Endodermal cell (in vitro differentiated cells): ENCODE data around the gene WDR4. TPM values are rescaled to one million over a fixed set of nuclear protein-coding genes. Genes with fewer than 3 reads are reported as not detected.
"Not testable (repeated sequence)": the region's sequence is repeated elsewhere in the genome, so short reads cannot be mapped to it uniquely, and the experiment has no call there.

Experiments
- DNase-seq: peaks from one replicate; pipeline ENCODE4 v3.0.0-alpha.2; 2017
- H3K27ac ChIP-seq: 2 replicates; pipeline ENCODE4 v1.5.1; 2013; ENCODE audit warnings: mild to moderate bottlenecking, low read depth, low read length, moderate library complexity
- H3K27me3 ChIP-seq: 2 replicates; pipeline ENCODE4 v1.6.1; 2013; ENCODE audit warnings: mild to moderate bottlenecking, low read length, moderate library complexity; ENCODE audit not compliant: insufficient read depth, control insufficient read depth, poor library complexity, severe bottlenecking
- H3K36me3 ChIP-seq: 2 replicates; pipeline ENCODE4 v1.7.0; 2013; ENCODE audit warnings: mild to moderate bottlenecking, low read length, moderate library complexity; ENCODE audit not compliant: control insufficient read depth, insufficient read depth
- H3K4me1 ChIP-seq: one replicate; pipeline ENCODE4 v1.7.0; 2013; ENCODE audit warnings: low read length; ENCODE audit not compliant: control insufficient read depth, insufficient read depth
- H3K4me3 ChIP-seq: 2 replicates; pipeline ENCODE4 v1.5.1; 2013; ENCODE audit warnings: mild to moderate bottlenecking, low read length, moderate library complexity
- H3K9ac ChIP-seq: 2 replicates; pipeline ENCODE4 v1.6.1; 2013; ENCODE audit warnings: mild to moderate bottlenecking, low read length, moderate library complexity; ENCODE audit not compliant: poor library complexity, severe bottlenecking; ENCODE audit errors: extremely low read depth
- H3K9me3 ChIP-seq: 2 replicates; pipeline ENCODE4 v1.6.1; 2013; ENCODE audit warnings: mild to moderate bottlenecking, low read length, moderate library complexity; ENCODE audit not compliant: control insufficient read depth
- H3K27ac Mint-ChIP-seq: 2 replicates; pipeline ENCODE4 v1.8.0; 2020; ENCODE audit warnings: mixed read lengths
- H3K27me3 Mint-ChIP-seq: 2 replicates; pipeline ENCODE4 v1.8.0; 2021; ENCODE audit warnings: mild to moderate bottlenecking, mixed read lengths; ENCODE audit not compliant: insufficient read depth
- H3K36me3 Mint-ChIP-seq: 2 replicates; pipeline ENCODE4 v1.8.0; 2020; ENCODE audit warnings: low read depth, mixed read lengths
- H3K4me1 Mint-ChIP-seq: 2 replicates; pipeline ENCODE4 v1.8.0; 2020; ENCODE audit warnings: mixed read lengths
- H3K4me3 Mint-ChIP-seq: 2 replicates; pipeline ENCODE4 v1.8.0; 2020; ENCODE audit warnings: mild to moderate bottlenecking, moderate library complexity, mixed read lengths
- H3K9me3 Mint-ChIP-seq: 2 replicates; pipeline ENCODE4 v1.8.0; 2020; ENCODE audit warnings: mild to moderate bottlenecking, mixed read lengths
- CTCF ChIP-seq: fragments of 200-600 bp; sonication (generic); conservative IDR thresholded peaks from 2 replicates; pipeline ENCODE4 v1.5.0; 2021; ENCODE audit warnings: antibody characterized with exemption, mild to moderate bottlenecking
- WGBS, 2 experiments: methylation state at CpG; one replicate each; pipeline versions ENCODE4 v1.1.5 to v1.1.7; 2013; ENCODE audit warnings: missing lambda C conversion rate in 2 of 2, mixed read lengths in 1 of 2; ENCODE audit not compliant: insufficient coverage in 1 of 2, insufficient read length in 1 of 2; 5-methylcytosine and 5-hydroxymethylcytosine counted together
- total RNA-seq, 2 donors: library from RNA; stranded (reverse); fragmentation: NEBNext Ultra II Directional in 1 of 2; extraction: Animal tissue kit (Norgen Biotek cat#: 25700) in 1 of 2; gene quantifications; 2 replicates in 1 of 2; 3 replicates in 1 of 2; pipeline ENCODE4 v1.2.1, GENCODE V29; 2021

The WDR4 gene
- total RNA-seq, 2 donors from 2014 or later, result 26.7 to 33.5 TPM

GRCh38 chr21:42815217-42815616 is 64.1 kb downstream of the WDR4 start:
- H3K36me3 ChIP-seq, result peaks cover 45% of the 10 kb centered on the region
- Mint-ChIP-seq H3K36me3 (peaks cover 53% of the 10 kb centered on the region), H3K4me3 (no peak overlapping the region), H3K4me1 (peaks cover 19% of the 10 kb centered on the region), H3K27ac (no peak overlapping the region), H3K27me3 (peaks cover 2% of the 10 kb centered on the region), H3K9me3 (peaks cover 65% of the 10 kb centered on the region)
- DNase-seq, result no peak
- H3K27ac ChIP-seq, result no peak overlapping the region
- TF ChIP-seq CTCF, result no peak
- H3K27me3 ChIP-seq, result no peaks in the 10 kb centered on the region
- no peak overlapping the region for H3K9ac ChIP-seq
- 67 to 100% methylated on average over 1 of the region's 1 CpG for WGBS, 2 experiments
- no peaks in the 10 kb centered on the region for H3K4me1 ChIP-seq
- H3K9me3 ChIP-seq, result peaks cover 59% of the 10 kb centered on the region
- H3K4me3 ChIP-seq, result peak overlapping the region; percentile 69

GRCh38 chr21:42812528-42813241 is 66.7 kb downstream of the WDR4 start:
- not testable (repeated sequence) for DNase-seq, H3K4me1 ChIP-seq, H3K27ac ChIP-seq, H3K27me3 Mint-ChIP-seq, H3K27me3 ChIP-seq
- peaks cover 34% of the 10 kb centered on the region for H3K36me3 ChIP-seq
- H3K36me3 Mint-ChIP-seq, result peaks cover 39% of the 10 kb centered on the region
- H3K9me3 Mint-ChIP-seq, result peaks cover 48% of the 10 kb centered on the region
- H3K4me3 Mint-ChIP-seq, result peak overlapping the region; percentile 29
- 58 to 68% methylated on average over 2 to 5 of the region's 5 CpGs for WGBS, 2 experiments
- H3K27ac Mint-ChIP-seq, result peak overlapping the region; percentile 78
- H3K4me3 ChIP-seq, result peak overlapping the region; percentile 70
- peak overlapping the region; percentile 53 for H3K9ac ChIP-seq
- H3K4me1 Mint-ChIP-seq, result peaks cover 45% of the 10 kb centered on the region
- H3K9me3 ChIP-seq, result peaks cover 46% of the 10 kb centered on the region

- peak overlapping the region; percentile 24 for H3K9ac ChIP-seq
- H3K9me3 ChIP-seq, result peaks cover 39% of the 10 kb centered on the region
- no peaks in the 10 kb centered on the region for H3K27me3 Mint-ChIP-seq
- H3K4me3 Mint-ChIP-seq, result peak overlapping the region; percentile 25
- peaks cover 41% of the 10 kb centered on the region for H3K9me3 Mint-ChIP-seq
- no peaks in the 10 kb centered on the region for H3K27me3 ChIP-seq
- H3K4me1 ChIP-seq, result peaks cover 9% of the 10 kb centered on the region
- H3K27ac Mint-ChIP-seq, result peak overlapping the region; percentile 78
- peak overlapping the region; percentile 24 for H3K4me3 ChIP-seq
- peaks cover 29% of the 10 kb centered on the region for H3K36me3 ChIP-seq
- H3K4me1 Mint-ChIP-seq, result peaks cover 52% of the 10 kb centered on the region
- DNase-seq, result no peak
- 74 to 91% methylated on average over 5 to 6 of the region's 6 CpGs for WGBS, 2 experiments
- H3K27ac ChIP-seq, result no peak overlapping the region
- peaks cover 32% of the 10 kb centered on the region for H3K36me3 Mint-ChIP-seq
- TF ChIP-seq CTCF, result no peak
Observed at GRCh38 chr21:42811960-42812359, 67.4 kb downstream of the WDR4 start.
